GM18873 (cell line): ENCODE results near the gene CCS.
"Not testable (repeated sequence)": the region's sequence is repeated elsewhere in the genome, so short reads cannot be mapped to it uniquely, and the experiment has no call there.

Experiments used
- ATAC-seq: cut with Tn5 transposase; IDR thresholded peaks from one replicate; pipeline ENCODE4 v1.9.1; 2021; ENCODE audit warnings: mild to moderate bottlenecking, moderate library complexity, moderate number of reproducible peaks; ENCODE audit not compliant: unreplicated experiment, low FRiP score

Gene CCS

GRCh38 chr11:66619080-66619554, 26.1 kb downstream of the CCS start:
- ATAC-seq = no peak

DNA sequence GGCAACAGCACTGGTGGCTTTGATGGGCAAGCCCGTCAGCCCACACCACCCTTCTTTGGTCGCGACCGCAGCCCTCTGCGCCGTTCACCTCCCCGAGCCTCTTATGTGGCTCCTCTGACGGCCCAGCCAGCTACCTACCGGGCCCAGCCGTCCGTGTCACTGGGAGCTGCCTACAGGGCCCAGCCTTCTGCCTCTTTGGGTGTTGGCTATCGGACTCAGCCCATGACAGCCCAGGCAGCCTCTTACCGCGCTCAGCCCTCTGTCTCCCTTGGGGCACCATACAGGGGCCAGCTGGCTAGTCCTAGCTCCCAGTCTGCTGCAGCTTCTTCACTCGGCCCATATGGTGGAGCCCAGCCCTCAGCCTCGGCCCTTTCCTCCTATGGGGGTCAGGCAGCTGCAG, 31.5 kb downstream of the CCS start:
- ATAC-seq = no peak

- ATAC-seq = no peak
These were observed 32.2 kb downstream of the CCS start for GRCh38 chr11:66625041-66625751.

DNA sequence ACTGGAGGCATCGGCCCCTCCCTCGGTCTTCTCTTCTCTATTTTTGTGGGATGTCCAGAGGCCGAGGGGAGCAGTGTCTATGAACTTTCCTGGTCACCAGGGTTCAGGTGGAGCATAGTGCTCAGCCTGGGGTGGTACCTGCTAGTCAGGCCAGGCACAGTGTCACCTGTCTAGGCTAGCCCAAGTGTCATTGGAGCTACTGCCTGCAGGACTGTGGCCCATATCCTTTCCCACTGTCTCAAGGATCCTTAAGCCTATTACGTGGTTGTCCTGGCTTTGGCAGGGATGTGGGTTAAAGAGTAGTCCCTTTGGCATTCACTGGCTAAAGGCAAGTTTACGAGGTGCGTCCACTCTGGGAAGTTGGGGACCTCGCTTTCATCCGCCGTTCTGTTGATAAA, 32.8 kb downstream of the CCS start:
- no peak for ATAC-seq

- ATAC-seq = no peak
These were observed 33.4 kb downstream of the CCS start for GRCh38 chr11:66626382-66626781.

GRCh38 chr11:66626926-66627325, 33.9 kb downstream of the CCS start:
- no peak for ATAC-seq

GRCh38 chr11:66628061-66628603, 35.1 kb downstream of the CCS start:
- no peak for ATAC-seq

GRCh38 chr11:66629356-66629755, 36.4 kb downstream of the CCS start:
- no peak for ATAC-seq

GRCh38 chr11:66631883-66632282, 38.9 kb downstream of the CCS start:
- no peak for ATAC-seq

DNA sequence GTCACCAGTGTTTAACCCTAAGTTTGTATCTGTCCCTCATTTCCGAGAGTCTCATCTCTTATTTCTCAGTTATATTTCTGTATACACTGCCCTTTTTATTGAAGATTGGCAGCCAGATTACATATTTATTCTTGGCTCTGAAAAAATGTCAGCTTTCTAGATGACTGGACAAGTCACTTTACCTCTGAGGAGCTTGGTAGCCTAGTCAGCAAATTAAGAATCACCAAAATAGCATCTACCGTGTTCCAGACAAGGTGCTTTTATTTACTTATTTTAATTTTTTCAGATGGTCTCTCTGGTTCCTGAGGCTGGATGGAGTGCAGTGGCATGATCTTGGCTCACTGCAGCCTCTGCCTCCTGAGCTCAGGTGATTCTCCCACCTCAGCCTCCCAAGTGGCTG, 40.0 kb downstream of the CCS start:
- no peak for ATAC-seq

DNA sequence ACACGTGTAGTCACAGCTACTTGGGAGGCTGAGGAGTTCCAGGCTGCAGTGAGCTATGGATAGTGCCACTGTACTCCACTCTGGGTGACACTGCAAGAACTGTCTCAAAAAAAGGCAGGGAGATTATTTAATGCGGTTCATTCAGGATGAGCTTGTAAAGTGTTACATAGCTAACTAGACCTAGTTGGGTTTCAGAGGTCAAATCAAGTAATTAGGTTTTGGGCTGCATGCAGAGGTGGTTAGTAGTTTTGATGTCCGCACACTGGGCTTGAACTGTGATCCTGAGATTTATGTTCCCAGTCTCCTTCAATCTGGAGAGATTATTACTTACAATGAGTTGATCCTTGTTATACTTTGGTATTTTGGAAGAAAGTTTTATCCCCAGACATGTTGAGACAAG, 43.4 kb downstream of the CCS start:
- ATAC-seq = no peak

- no peak for ATAC-seq
These were observed 44.7 kb downstream of the CCS start for GRCh38 chr11:66637557-66638176.

GRCh38 chr11:66638177-66639065, 45.4 kb downstream of the CCS start, which contains the start of gene RBM4:
TSS of gene RBM4 (plus strand) at chr11:66638703. CDS start at chr11:66639712, 1,009 bp downstream.
- peak; percentile 94 for ATAC-seq

DNA sequence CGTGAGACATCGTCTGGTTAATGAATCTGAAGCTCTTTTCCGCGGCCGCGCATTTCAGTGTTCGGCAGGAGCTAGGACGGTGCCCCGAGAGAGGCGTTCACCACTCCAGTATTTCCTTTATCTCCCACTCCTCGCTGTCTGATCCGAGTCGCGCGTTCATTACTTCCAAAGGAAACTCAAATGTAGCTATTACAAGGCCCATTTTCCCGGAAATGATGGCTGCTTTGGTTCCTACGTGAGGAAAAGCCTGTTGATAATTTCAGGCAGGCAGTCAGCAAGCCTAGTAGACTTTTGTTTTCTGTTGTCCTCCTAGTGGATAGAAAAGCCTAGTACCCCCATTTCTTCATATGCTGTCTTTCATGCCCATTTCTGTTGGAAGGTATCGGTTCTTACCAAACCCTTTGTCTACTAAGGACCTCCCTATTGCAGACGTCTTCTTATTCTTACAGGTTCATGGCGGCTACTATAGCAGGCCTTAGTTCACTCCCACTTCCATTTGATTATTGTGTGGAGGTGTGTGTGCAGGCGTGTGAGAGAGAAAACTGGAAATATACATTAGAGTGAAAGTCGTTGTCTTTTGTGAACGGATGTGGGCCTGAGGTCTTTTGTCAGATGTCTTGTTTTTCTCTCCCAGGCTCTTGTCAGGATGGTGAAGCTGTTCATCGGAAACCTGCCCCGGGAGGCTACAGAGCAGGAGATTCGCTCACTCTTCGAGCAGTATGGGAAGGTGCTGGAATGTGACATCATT, 46.3 kb downstream of the CCS start:
- no peak for ATAC-seq

DNA sequence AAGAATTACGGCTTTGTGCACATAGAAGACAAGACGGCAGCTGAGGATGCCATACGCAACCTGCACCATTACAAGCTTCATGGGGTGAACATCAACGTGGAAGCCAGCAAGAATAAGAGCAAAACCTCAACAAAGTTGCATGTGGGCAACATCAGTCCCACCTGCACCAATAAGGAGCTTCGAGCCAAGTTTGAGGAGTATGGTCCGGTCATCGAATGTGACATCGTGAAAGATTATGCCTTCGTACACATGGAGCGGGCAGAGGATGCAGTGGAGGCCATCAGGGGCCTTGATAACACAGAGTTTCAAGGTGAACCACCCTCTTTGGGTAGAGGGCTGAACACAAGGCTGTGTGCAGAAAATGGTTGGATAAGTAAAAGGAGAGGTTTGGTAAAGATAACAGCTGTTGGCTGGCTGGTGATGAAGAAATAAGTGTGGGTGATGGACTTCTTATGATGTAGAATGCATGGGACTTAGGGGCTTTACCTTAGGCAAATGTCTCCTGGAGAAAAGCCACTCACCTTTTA, 46.9 kb downstream of the CCS start:
- ATAC-seq = not testable (repeated sequence)

DNA sequence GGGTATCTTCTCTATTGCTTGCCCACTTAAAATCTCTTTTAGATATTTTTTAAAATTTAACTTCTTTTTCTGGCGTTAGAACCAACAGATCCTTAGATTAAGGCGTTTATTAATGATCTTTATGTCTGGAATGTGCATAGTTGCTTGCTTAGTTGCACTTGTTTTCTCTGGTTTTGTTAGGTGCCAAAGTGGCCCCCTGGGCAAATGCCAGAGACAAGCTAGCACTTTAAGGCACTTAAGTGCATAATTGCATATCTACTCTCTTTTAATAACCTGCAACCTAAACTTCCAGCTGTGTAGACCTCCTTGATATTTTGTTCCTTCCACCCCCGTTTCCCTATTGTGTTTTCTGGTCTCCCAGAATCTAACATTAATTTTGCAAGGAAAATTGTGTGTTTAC, 48.8 kb downstream of the CCS start:
- ATAC-seq = no peak

DNA sequence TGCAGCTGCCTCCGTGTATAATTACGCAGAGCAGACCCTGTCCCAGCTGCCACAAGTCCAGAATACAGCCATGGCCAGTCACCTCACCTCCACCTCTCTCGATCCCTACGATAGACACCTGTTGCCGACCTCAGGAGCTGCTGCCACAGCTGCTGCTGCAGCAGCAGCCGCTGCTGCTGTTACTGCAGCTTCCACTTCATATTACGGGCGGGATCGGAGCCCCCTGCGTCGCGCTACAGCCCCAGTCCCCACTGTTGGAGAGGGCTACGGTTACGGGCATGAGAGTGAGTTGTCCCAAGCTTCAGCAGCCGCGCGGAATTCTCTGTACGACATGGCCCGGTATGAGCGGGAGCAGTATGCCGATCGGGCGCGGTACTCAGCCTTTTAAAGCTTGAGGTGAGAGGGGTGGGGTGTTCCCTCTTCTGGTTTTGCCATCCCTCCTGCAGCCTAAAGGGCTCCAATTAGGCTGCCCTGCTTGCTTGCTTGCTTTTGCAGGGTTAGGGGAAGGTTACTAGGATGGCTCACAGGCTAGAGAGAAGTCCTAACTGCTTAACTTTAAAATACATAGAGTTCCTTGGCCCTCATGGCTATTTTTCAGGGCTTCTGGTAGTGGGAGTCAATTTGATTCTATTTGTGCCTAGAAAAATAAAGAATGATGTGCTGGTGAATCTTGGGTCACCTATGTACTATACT, 50.9 kb downstream of the CCS start:
- no peak for ATAC-seq

- ATAC-seq = no peak
These were observed 53.8 kb downstream of the CCS start for GRCh38 chr11:66646828-66647227.

GRCh38 chr11:66649903-66650302, 56.9 kb downstream of the CCS start:
- no peak for ATAC-seq
